GM18507 (cell line): ENCODE measurements around the gene CCDC157.

ENCODE experiments used
- DNase-seq: peaks from one replicate; pipeline ENCODE4 v3.0.0; 2011; ENCODE audit warnings: low read depth; ENCODE audit not compliant: insufficient read length; ENCODE audit errors: extremely low spot score
- FAIRE-seq: peaks from 2 replicates; lab custom pipeline; 2011; peaks lifted over from hg19 to GRCh38; lab: Jason Lieb, UNC

CCDC157 gene

DNA sequence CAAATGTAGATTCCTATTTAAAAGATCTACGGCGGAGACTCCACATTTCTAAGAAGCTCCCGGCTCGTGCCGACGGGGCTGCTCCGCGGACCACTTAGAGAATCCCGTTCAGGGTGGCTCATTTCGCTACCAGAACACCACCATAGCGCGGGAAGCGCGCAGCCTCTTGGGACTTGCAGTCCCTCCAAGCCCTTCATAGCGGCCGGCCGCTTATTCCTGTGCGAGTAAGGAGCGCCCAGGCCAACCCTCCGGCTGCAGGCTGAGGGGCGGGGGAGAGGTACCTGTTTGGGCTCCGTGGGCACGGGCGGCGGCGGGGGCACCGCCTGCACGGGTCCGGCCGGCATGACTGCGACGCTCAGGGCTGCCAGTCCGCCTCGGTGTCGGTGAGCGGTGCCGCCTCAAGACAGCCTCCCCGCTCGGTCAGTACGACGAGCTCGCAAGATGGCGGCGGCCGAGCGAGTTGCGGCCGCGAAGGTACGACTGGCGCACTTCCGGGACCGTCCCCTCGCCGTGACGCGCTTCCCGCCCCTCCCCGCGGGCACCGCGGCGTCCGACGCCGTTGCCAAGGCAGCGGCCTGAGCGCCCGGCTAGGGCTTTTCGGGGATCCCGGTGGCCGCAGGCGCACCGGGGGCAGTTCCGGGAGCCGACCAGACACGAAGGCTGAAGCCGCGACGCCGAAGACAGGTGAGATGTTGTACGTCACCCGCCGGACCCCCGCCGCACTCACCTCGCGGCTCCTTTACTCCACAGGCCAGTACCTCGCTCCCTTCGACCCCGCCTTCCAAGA is at the start of gene CCDC157, which contains the start of gene SF3A1:
Gene CCDC157, plus strand, starts transcription at position 559 of the 787 bp plus-strand sequence. CDS start 8,994 bp downstream, outside the sequence.
Gene SF3A1, minus strand, starts transcription at position 446 of the 787 bp plus-strand sequence. Its CDS starts 102 bp downstream, at position 344.
- DNase-seq (peak; percentile 89), FAIRE-seq (peak; percentile 87)

DNA sequence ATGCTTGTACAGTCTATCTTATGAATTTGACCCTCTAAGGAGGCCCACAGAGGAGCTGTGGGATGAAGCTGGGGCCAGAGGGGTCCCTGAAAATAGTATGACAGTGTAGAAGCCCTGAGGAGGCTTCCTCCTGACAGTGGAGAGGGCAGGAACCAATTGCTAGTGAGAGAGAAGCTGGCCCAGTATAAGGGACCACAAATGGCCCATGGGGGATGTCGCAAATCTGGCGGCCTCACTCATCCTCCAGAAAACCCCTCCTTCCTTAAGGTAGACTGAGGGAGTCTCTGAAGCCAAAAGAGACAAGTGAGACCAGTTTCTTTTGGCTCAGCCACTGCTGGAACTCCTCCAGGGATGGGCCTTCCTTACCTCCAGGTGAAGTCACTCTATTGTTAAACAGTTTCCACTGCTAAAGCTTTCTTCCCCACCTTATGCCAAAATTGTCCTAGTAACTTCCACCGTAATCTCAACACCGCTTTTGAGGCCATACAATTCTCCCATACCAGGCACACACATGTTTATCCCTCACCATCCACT is 49.7 kb upstream of the CCDC157 start:
- DNase-seq = no peak
- no peak for FAIRE-seq

DNA sequence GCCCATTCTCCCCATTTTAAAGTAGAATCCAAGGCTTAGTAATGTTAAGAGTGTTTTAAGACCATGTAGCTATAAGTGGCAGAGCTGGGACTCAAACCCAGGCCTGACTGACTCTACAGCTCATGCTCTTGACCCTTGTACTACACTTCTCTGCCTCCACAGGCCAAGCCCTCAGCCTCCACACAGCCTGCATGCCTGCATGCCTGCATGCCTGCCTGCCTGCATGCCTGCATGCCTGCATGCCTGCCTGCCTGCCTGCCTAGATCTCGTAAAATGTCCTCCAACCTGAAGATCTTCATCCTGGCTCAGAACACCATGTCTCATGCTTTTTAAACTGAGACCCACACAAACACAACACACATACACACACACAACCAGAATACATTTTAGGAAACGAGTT is 48.7 kb upstream of the CCDC157 start:
- DNase-seq (no peak), FAIRE-seq (no peak)

DNA sequence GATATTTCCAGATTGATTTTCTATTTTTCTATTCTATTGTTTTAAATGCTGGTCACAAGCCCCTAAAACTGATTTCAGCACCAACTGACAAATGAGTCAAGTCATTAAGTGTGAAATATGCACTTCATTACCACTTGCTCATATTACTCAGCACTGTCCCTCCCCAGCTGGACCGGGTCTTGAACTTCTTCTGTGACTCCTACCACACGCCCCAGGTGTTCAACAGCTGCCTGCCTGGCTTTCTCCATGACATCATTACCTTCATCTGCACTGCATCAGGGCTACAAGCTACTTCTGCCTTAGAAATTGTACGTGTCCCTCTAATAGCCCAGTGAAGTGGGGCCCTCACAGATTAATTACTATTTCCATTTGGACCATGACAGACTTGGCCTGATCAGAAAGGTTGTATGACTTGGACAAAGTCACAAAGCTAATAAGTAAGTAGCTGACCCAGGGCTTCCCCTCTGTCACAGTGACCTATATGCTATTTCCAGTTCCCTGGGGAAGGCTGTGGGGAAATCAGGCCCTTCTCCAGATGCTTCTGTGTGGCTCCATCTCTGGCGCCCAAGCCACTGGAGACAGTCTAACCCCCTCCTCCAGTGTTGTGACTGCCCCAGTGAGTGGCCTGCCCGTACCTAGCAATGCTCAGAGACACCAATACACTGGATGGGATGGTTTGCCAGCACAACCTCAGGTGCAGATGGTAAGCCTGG is 48.1 kb upstream of the CCDC157 start:
- FAIRE-seq (peak; percentile 90), DNase-seq (no peak)

DNA sequence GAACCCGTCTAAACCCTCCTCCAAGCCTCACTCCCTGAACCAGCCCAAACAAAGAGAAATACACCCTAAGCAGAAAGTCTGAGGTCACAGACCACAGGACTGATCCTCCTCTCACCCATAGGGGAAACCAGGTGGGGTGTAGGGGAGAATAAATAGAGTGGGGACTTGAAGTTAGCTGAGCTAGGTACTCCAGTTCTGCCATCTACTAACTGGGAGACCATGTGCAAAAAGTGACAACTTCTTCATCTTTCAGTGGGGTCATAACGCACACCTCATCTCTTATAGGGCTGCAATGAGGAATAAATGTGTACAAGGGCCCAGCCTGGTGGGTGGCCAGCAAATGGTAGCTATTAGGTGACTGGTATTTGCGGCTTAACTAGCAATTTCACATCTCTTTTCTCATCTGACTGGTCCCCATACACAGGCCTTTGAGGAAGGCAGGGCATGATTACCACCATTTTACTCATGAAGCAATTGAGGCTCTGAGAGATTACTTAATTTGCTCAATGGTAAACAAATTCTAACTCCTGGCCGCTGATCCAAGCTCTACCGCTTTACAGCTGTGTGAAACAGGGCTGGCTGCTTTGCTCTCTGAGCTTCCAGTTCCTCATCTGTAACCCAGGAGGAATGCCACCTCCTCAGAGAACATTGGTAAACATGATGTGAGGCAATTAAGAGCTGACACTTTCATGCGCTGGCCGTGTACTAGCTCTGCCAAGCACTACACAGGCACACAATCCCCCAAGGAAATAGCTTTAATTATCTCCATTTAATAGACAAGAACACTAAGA is 46.7 kb upstream of the CCDC157 start:
- no peak for DNase-seq
- FAIRE-seq = peak; percentile 88

DNA sequence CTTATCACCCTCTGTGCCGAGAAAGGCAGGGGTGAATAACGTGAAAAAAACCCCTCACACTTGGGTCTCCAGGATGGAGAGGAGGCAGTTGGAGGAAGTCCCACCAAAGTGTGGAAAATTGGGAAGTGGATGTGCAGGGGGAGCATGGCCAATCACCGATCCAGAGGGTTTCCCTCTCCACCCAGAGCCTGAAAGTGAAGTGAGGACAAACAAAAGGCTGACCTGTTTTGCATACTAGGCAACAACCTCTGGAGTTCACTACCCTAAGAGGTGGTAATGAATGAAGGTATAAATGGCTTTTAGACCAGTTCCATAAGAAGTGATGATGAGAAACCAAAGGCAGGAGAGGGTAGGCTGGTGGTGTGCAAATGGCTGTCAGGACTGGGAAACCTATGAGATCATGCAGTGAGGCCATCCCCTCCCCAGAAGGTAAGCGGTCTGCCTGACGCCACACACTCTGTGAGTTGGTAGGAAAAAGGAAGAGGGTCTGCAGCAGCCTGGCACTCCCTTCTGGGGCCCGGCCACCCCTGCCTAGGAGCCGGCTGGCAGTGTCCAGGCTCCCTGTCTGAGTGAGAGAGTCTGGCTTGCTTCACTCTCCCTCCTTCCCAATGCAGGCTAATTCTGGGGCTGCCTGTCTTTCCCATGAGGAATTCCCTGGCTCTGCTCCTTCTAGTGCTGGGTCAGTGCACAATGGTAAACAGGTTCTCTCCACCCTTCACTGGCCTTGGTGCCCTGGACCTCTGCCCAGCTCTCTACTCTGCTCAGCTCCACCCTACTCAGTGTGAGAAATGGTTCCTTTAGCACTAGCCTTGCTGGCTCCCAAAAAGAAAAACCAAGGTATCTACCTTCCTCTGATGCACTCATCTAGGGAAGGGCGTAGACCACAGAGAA is 45.7 kb upstream of the CCDC157 start:
- FAIRE-seq = no peak
- DNase-seq = no peak

DNA sequence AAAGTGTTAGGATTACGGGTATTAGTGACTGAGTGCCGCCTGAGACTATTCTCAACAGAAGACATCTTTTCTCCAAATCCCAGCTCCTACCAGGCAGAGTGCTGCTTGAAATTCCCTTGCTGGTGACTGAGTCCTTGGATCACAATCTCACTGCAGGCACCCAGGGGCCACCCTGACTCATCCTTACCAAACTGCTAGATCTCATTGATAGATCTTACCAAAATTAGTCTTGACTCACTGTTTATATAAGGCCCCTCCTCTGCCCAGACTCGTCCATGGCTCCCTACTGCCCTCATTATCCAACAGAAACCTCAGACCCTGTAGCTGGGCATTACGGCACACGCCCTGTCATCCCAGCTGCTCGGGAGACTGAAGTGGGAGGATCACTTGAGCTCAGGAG is 44.8 kb upstream of the CCDC157 start:
- DNase-seq = no peak
- no peak for FAIRE-seq

DNA sequence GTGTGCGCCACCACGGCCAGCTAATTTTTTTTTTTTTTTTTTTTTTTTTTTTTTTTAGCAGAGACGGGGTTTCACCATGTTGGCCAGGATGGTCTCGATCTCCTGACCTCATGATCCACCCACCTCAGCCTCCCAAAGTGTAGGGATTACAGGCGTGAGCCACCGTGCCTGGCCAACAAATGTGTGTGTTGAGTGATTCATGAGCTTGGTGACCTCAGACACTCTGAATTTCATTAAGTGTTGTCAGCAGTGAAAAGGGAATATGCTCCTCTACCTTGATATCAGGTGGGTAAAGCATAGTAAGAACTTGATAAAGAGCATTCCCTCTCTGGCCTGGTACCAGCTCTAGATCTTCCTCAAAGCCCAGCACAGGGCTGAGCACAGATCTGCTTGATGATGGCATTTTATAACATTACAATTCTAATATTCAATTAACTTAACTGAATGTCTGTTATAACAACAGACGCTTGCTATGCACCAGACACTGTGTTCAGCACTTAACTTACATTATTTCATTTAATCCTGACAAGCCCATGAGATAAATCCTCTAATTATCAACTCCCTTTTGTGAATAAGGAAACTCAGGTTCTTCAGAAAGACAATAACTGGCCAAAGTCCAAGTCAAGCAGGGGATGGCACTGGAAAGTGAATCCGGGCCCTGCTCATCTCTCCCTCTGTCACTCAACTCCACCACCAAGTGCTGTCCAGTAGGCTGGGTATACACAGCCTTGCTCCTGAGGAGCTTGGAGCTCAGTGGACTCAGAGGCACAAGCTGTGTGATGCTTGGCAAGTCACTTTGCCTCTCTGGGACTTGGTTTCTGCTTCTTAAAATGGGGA is 43.1 kb upstream of the CCDC157 start:
- DNase-seq (no peak), FAIRE-seq (no peak)

DNA sequence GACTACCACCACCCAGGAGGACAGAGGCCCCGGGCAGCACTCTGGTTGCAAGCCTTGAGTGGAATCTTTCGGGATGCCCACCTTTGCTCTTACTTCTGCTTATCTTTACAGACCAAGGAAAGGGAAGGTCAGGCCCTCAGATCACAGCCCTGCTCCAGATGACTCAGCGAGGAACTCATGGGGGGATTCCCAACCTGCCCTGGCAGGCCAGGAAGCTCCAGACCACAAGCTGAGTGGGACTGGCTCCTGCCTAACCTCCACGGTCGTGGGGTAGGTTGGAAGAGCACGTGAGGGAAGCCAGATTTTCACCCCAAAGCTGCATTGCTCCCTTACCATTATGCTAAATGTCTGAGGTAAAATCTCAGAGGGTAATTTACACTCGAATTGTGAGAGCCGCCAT is 41.9 kb upstream of the CCDC157 start:
- peak; percentile 81 for FAIRE-seq
- no peak for DNase-seq

DNA sequence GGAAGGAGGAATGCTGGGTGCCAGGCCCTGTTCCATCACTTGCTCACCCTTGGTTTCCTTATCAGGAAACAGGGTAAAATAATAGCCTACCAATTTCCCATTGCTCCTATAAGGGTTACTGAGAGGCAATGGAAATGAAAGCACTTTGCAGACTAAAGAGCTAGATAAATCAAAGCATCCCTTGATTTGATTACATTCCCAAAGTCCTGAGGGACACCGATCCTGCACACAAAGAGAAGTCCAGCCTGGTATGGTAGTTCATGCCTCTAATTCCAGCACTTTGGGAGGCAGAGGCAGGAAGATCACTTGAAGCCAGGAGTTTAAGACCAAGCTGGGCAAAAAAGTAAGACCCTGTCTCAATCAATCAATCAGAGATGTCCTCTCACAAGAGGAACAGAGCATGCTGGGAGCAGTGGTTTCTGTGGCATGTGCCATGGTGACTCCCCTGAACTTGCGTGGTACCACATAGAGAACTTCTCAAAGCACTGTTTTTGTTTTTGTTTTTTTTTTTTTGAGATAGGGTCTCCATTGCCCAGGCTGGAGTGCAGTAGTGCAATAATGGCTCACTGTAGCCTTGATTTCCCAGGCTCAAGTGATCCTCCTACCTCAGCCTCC is 40.7 kb upstream of the CCDC157 start:
- no peak for DNase-seq
- FAIRE-seq = no peak

DNA sequence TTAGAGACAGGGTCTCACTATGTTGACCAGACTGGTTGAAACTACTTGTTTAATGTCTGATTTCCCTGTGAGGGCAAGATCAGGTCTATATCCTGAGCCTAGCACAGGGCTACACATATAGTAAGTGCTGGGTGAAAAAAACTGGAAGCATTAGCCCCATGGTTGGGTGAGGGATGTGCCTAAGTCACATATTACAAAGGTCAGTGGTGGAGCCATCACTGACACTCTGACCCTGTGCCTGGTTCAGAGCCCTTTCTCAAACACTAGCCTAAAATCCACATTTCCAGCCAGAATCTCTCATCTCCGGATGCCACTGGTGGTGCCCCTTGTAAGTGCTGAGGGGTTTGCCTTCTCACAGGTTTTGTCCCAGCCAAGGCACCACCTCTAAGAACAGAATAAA is 39.0 kb upstream of the CCDC157 start:
- FAIRE-seq (no peak), DNase-seq (no peak)

DNA sequence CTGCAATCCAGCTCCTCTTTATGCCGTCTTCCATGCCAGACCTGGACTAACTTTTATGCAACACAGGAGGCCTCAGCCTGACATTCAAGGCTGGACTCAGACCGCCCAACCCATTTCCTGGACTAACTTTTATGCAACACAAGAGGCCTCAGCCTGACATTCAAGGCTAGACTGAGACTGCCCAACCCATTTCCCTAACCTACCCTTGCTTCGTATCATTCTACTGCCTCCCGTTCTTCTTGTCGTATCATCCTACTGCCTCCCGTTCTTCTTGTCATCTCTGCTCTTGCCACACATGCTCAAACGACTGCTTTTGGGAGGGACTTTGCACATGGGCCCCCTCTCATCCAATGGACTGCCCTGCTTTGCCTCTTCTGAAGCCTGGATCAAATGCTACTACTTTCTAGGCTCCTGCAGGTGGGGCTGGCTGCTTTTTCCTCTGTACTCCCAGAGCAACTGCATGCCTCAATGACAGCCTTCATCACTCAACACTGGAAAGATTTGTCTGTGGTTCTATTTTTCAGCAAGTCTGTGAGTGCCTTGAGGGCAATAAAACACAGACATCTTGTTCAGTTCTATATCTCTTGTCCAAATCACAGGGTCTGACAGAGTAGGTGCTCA is 37.9 kb upstream of the CCDC157 start:
- DNase-seq (no peak), FAIRE-seq (no peak)

DNA sequence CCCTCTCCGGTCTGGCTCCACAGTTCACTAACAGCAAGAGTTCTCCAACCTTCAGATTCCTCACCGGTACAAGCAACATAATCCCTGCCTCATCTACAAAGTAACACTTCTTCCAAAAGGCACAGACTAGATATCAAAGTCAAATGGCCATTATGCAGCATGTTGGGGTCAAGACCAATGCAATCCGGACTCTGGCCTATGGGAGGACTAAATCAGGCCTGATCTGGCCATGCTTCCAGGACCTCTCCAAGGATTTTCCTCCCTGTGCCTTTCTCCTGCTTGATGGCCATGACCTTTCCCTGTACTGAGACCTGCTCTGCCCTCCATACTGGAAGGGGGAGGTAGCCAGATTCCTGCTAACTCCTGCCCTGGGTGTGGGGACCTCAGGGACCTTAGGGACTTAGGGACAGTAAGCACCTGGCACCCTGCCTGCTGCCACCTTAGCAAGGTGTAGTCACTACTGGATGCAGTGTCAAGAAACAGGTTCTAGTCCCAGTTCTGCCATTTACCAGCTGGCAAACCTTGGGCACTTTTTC is 36.7 kb upstream of the CCDC157 start:
- no peak for FAIRE-seq
- no peak for DNase-seq

DNA sequence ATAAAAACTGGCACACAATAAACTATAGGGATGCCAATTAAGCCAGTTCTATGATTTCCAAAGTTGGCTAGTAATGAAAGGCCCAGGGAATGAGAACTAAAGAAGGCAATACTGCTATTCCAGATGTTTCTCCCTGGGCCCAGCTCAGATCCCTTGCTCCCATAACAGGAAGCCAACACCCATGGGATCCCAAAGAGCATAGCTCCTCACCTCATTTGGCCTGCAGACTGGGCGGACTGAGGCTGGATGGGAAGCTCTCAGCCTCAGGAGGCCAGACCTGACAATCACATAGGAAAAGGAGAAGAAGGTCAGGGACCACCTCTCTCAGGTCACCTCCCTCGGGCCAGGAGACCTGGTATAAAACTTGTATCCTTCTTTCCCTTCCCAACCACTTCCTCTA is 35.3 kb upstream of the CCDC157 start:
- no peak for FAIRE-seq
- no peak for DNase-seq

DNA sequence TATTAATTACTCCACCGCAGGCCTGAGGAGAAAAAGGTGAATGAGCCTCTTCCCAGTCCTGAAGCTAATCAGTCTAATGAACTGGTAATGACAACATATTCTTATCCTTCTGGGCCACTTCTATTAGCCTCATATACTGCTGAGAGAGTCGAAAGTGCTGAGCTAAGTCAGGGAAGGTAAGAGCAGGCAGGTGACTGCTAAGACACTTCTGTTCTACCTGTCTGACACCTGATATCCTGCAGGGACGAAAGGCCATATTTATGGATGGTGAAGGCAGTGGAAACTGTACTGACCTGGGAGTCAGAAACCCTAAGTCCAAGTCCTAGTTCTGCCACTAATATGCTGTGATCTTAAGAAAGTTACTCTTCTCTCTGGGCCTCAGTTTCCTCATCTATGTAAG is 33.6 kb upstream of the CCDC157 start:
- no peak for FAIRE-seq
- no peak for DNase-seq

DNA sequence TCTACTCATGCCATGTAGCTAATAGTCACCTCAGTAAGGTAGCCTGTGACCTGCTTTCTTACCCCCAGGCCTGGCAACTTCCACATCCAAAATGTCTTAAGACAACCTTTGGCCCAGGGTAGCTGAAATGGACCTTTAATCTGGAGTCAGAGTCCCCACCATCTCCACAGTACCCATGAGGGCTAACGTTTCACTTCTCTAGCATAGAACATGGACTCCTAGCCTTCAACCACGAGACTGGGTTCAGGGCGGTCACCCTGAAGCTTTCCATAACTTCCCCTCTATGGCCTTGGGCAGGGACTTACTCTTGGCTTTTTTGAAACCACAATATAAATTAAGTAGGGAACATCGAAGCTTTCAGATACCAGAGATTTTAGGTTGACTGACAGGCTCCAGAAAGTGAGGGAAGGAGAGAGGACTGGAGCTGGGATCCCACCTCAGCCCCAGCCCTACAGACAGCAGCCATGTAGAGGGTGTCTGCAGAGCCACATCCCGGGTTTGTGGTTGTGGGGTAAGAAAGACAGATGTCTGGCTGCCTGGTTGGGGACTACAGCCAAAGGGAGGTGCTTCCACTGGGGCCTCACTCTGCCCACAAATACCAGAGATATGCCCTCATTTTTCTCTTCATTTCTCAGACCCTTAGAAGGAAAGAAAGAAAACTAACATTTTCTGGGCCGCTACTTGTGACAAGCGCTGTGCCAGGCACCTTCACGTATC is 32.6 kb upstream of the CCDC157 start:
- peak; percentile 15 for FAIRE-seq

More for the DNA sequence above, 32.6 kb upstream of the CCDC157 start:
- DNase-seq = no peak
